22Rv1 (cell line): Measurements from ENCODE around the gene F12.

Experiments used
- H3K27ac ChIP-seq: fragments of 450-650 bp; 2 replicates; pipeline ENCODE4 v1.5.1; 2017
- CTCF ChIP-seq: fragments of 450-650 bp; IDR thresholded peaks from 2 replicates; pipeline ENCODE4 v1.5.1; 2017; ENCODE audit warnings: mild to moderate bottlenecking
- ZFX ChIP-seq: fragments of 450-650 bp; IDR thresholded peaks from 2 replicates; pipeline ENCODE4 v1.6.1; 2017; ENCODE audit warnings: antibody characterized with exemption, borderline replicate concordance

F12 gene

GRCh38 chr5:177354256-177354655, 55.1 kb downstream of the F12 start:
- TF ChIP-seq ZFX, result no peak
- no peak for TF ChIP-seq CTCF
- no peak overlapping the region for H3K27ac ChIP-seq

- no peak for TF ChIP-seq CTCF
- no peak for TF ChIP-seq ZFX
- no peak overlapping the region for H3K27ac ChIP-seq
Observed at GRCh38 chr5:177353093-177353492, 56.3 kb downstream of the F12 start.
